HG03095 (cell line): ENCODE measurements around the gene KIF26A.

Source experiments
- ATAC-seq: cut with Tn5 transposase; IDR thresholded peaks from one replicate; pipeline ENCODE4 v1.9.1; 2021; ENCODE audit warnings: moderate library complexity; ENCODE audit not compliant: unreplicated experiment

KIF26A gene

GRCh38 chr14:104112609-104113571, 25.5 kb upstream of the KIF26A start:
- ATAC-seq = no peak

- ATAC-seq = no peak
Measured at GRCh38 chr14:104113631-104114420, 24.6 kb upstream of the KIF26A start.

DNA sequence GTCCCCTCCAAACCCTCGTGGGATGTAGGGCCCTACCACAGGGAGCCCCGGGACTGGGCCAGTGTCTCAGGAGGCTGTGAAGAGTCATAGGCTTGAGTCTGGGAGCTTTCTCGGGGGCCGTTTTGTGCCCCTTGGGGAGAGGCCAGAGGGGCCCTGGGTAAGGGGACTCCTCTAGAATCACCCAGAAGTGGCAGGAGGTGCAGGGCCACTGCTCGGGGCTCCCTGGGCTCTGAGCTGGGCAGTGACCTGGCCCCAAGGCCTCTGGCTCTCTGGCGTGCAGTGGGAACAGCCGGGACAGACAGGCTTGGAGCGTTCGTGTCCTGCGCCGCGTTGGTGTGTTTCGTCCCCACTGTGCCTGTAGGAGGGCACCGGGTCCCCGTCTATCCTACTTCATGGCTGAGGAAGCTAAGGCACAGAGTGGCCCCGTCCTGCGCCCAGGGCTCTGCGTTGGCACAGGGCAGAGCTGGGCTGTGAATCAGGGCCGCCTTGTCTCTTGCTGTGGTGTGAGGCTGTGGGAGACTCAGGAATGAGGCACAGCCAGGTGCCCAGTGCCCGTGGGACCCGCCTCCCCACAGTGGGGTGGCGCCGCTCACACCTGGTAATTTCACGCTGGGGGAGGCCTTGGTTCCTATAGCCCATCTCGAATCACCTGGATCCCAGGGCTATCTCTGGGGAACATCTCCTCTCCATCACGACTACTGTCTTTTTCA, 23.8 kb upstream of the KIF26A start:
- no peak for ATAC-seq

GRCh38 chr14:104115131-104115600, 23.2 kb upstream of the KIF26A start:
- ATAC-seq = no peak

DNA sequence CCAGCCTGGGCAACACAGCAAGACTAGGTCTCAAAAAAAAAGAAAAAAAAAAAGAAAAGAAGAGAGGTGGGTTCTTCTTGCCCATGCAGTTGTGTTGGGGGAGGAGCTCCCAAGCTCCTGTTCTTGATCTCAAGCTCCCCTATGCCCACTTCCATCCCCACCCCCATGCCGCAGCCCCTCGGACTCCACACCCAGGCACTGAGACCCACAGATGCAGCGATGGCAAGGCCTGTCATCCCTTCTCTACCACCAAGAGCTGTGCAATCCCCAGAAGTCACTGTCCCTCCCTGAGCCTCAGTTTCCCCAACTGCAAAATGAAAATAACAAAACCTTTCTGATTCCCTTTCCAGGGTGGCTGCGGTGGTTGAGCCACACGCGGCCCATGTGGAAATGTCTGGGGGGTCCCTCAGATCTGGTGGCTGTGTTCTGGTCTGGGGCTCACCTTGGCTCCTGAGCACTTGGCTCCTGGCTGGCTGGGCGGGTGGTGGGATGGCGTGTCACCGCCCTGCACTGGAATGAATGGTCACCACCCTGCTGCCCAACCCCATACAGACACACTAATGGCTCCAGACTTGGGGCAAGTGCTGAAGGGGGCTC, 22.6 kb upstream of the KIF26A start:
- ATAC-seq = no peak

DNA sequence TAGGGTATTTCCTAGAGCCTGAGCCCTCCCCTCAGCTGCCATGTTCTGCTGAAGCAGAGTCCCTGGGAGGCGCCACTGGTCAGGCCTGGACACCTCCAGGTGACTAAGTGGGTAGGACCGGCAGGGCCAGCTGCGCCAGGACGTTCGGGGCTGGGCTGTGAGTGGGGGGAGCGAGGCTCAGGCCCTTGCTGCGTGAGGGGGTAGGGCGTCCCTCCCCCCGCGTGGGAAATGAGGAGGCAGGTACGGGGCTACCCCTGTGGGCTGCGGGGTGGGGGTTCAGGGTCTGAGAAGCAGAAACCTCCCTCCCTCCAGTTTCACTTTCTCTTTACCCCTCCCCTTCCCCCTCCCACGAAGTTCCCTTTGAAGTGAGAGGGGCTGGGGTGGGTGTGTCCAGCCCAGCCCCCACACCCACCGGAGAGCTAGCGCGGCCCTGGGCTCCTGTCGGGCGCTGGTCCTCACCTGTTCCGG, 22.1 kb upstream of the KIF26A start:
- ATAC-seq = no peak

DNA sequence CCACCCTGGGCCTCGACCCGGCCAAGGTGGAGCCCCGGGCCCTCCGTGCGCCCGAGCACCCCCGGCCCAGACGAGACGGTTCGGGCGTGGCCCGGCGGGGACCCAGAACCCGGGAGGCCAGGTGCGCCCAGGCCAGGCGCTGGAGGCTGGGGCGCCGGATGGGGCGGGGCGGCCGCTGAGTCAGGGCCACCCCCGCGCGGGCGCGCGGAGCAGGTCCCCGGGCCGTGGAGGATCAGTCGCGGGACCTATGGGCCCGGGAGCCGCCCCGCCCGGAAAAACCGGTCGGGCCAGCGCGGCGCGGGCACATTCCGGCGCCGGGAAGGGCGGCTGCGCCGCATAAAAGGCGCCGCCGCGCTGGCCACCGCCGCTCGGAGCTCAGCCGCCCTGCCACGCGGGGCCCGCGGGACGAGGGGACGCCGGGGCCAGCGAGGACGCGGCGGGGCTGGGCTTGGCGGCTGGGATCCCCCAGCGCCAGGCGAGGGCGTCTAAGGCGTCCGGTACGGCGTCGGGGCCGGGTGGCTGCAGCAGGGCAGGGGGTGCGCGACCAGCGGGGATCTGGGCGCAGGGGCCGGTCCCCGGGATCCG, 21.5 kb upstream of the KIF26A start:
- ATAC-seq = no peak

GRCh38 chr14:104117341-104118005, 20.9 kb upstream of the KIF26A start:
- ATAC-seq = no peak

- ATAC-seq = no peak
Measured at GRCh38 chr14:104118006-104118844, 20.2 kb upstream of the KIF26A start.

GRCh38 chr14:104119119-104119487, 19.3 kb upstream of the KIF26A start:
- no peak for ATAC-seq

- no peak for ATAC-seq
Measured at GRCh38 chr14:104119488-104120251, 18.7 kb upstream of the KIF26A start.

DNA sequence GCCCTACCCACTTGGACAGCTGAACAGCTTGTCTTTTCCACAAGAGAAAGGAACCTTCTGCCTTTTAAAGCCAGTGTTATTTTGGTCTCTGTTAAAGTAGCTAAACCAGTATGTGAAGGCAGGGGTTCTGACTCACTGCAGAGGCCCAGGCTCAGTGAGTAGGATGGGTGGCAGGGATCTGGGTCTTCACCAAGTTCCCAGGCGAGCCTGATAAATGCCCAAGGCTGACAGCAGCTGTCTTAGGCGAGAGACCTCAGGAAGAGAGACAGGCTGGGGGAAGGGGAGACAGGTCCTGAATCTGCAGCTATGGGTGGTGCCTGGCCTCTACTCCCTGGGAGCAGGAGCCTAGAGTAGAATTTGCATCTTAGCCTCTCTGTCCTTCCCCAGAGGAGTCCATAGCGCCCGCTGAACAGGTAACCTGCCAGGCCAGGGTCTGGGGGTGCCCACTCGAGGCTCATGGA, 18.1 kb upstream of the KIF26A start:
- no peak for ATAC-seq

DNA sequence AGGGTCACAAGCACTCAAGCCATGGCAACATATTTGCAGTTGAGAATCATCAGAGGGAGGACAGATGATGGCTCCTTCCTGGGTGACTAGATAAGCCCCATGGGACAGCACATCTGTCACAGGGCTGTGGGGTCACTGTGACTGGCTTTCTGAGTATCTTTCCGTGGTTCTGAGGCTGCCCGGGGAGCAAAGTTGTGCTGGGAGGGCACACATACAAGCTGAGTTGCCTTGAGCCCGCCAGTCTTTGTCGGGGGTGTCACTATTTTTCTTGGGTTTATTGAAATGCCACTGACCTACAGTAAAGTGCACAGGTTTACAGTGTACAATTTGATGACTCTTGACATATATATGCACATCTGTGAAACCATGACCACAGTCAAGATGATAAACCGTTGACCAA, 17.2 kb upstream of the KIF26A start:
- ATAC-seq = no peak

GRCh38 chr14:104123879-104124278, 14.5 kb upstream of the KIF26A start:
- ATAC-seq = no peak

GRCh38 chr14:104125011-104125410, 13.4 kb upstream of the KIF26A start:
- no peak for ATAC-seq

GRCh38 chr14:104126753-104127152, 11.6 kb upstream of the KIF26A start:
- ATAC-seq = no peak

DNA sequence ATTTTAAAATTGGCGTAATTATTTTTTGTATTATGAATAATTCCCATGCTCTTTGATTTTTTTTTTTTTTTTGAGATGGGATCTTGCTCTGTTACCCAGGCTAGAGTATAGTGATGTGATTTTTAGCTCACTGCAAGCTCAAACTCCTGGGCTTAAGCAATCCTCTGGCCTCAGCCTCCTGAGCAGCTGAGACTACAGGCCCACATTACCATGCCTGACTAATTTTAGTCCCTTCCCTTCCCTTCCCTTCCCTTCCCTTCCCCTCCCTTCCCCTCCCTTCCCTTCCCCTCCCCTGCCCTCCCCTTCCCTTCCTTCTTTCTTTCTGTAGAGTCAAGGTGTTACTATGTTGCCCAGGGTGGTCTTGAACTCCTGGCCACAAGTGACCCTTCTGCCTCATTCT, 9.4 kb upstream of the KIF26A start:
- no peak for ATAC-seq

- ATAC-seq = no peak
Measured at GRCh38 chr14:104129556-104129955, 8.8 kb upstream of the KIF26A start.
